ENCODE measurements around the gene HCRTR1. TPM values are rescaled to one million over a fixed set of nuclear protein-coding genes. Genes with fewer than 3 reads are reported as not detected.

Gene HCRTR1
- total and polyA plus RNA-seq, 2 donors (not counting 1 experiment from before 2014, with no cell fraction given), result 0.22 TPM; not detected in 1

- no peak overlapping the region for H3K27ac Mint-ChIP-seq
- H3K27me3 ChIP-seq (replicated peaks in 1 of 4; ENCODE audit: control extremely low read depth in 1 of 4, control insufficient read depth in 3 of 4, insufficient read depth in 4 of 4, low read length in 3 of 4), result peaks cover 0 to 8% (median 0%) of the 10 kb centered on the region in 4 experiments
- H3K9me3 Mint-ChIP-seq (ENCODE audit: insufficient read depth), result no peaks in the 10 kb centered on the region
- 96% methylated on average over 6 of the region's 6 CpGs for WGBS (ENCODE audit: insufficient coverage)
- no peaks in the 10 kb centered on the region for H3K4me1 Mint-ChIP-seq
- ATAC-seq (ENCODE audit: low read depth), result no peak
- no peak overlapping the region for H3K27ac ChIP-seq (ENCODE audit: low read length in 2 of 2)
- DNase-seq, result no peak
- H3K27me3 Mint-ChIP-seq, result peaks cover 20% of the 10 kb centered on the region
- ChIA-PET CTCF (no interaction called here), POLR2A (no interaction called here)
- no peaks in the 10 kb centered on the region for H3K36me3 ChIP-seq (replicated peaks in 1 of 2; ENCODE audit: control extremely low read depth in 1 of 2, control insufficient read depth in 1 of 2, extremely low read depth in 1 of 2, insufficient read depth in 2 of 2, low read length in 1 of 2)
- no peaks in the 10 kb centered on the region for H4K20me1 ChIP-seq (ENCODE audit: control insufficient read depth, insufficient read depth, low read length, poor library complexity, severe bottlenecking)
- no peak overlapping the region for H3K4me3 ChIP-seq (ENCODE audit: control extremely low read depth in 1 of 5, extremely low read depth in 1 of 5, insufficient read depth in 1 of 5, low read depth in 2 of 5, low read length in 4 of 5)
- H3K9me3 ChIP-seq (ENCODE audit: control extremely low read depth in 1 of 3, control insufficient read depth in 2 of 3, insufficient read depth in 1 of 3, low read length in 2 of 3), result no peaks in the 10 kb centered on the region
- H3K4me2 ChIP-seq (replicated peaks; ENCODE audit: low read depth, low read length, poor library complexity, severe bottlenecking), result no peak overlapping the region
- intact Hi-C loops (cut with micrococcal nuclease), result no loop called here
- no peak overlapping the region for H3K4me3 Mint-ChIP-seq
- TF ChIP-seq EZH2 (IDR thresholded peaks at IDR 0.05; ENCODE audit: borderline replicate concordance, insufficient read depth, low read depth, low read length, poor library complexity, severe bottlenecking), result no peak
- no peak for TF ChIP-seq CTCF (IDR thresholded peaks at IDR 0.05)
- H2AFZ ChIP-seq (ENCODE audit: insufficient read depth, low read depth, low read length, poor library complexity, severe bottlenecking), result no peak overlapping the region
- H3K79me2 ChIP-seq (ENCODE audit: control insufficient read depth, insufficient read depth, low read length), result no peaks in the 10 kb centered on the region
- no peak overlapping the region for H3K9ac ChIP-seq (ENCODE audit: low read length)
- no peaks in the 10 kb centered on the region for H3K4me1 ChIP-seq (ENCODE audit: control insufficient read depth in 2 of 2, insufficient read depth in 2 of 2, low read length in 2 of 2)
Measured at GRCh38 chr1:31655104-31655503, 37.6 kb downstream of the HCRTR1 start.

GRCh38 chr1:31655756-31656155, 38.3 kb downstream of the HCRTR1 start:
- Histone ChIP-seq H3K4me3 (ENCODE audit: control extremely low read depth in 1 of 5, extremely low read depth in 1 of 5, insufficient read depth in 1 of 5, low read depth in 2 of 5, low read length in 4 of 5) (no peak overlapping the region), H3K79me2 (ENCODE audit: control insufficient read depth, insufficient read depth, low read length) (no peaks in the 10 kb centered on the region), H3K9ac (ENCODE audit: low read length) (no peak overlapping the region), H3K9me3 (ENCODE audit: control extremely low read depth in 1 of 3, control insufficient read depth in 2 of 3, insufficient read depth in 1 of 3, low read length in 2 of 3) (no peaks in the 10 kb centered on the region), H3K36me3 (replicated peaks in 1 of 2; ENCODE audit: control extremely low read depth in 1 of 2, control insufficient read depth in 1 of 2, extremely low read depth in 1 of 2, insufficient read depth in 2 of 2, low read length in 1 of 2) (no peaks in the 10 kb centered on the region), H3K27ac (ENCODE audit: low read length in 2 of 2) (no peak overlapping the region), H3K27me3 (replicated peaks in 1 of 4; ENCODE audit: control extremely low read depth in 1 of 4, control insufficient read depth in 3 of 4, insufficient read depth in 4 of 4, low read length in 3 of 4) (peaks cover 0 to 8% (median 0%) of the 10 kb centered on the region in 4 experiments), H2AFZ (ENCODE audit: insufficient read depth, low read depth, low read length, poor library complexity, severe bottlenecking) (no peak overlapping the region), H3K4me1 (ENCODE audit: control insufficient read depth in 2 of 2, insufficient read depth in 2 of 2, low read length in 2 of 2) (no peaks in the 10 kb centered on the region), H3K4me2 (replicated peaks; ENCODE audit: low read depth, low read length, poor library complexity, severe bottlenecking) (no peak overlapping the region), H4K20me1 (ENCODE audit: control insufficient read depth, insufficient read depth, low read length, poor library complexity, severe bottlenecking) (no peaks in the 10 kb centered on the region)
- WGBS (ENCODE audit: insufficient coverage), result 100% methylated on average over 2 of the region's 4 CpGs
- no peak for ATAC-seq (ENCODE audit: low read depth)
- TF ChIP-seq EZH2 (IDR thresholded peaks at IDR 0.05; ENCODE audit: borderline replicate concordance, insufficient read depth, low read depth, low read length, poor library complexity, severe bottlenecking) (no peak), CTCF (IDR thresholded peaks at IDR 0.05) (no peak)
- ChIA-PET CTCF (interaction anchor here (1.1 kb wide), 1 partner anchor 133 kb away, joined by 3 read pairs; no protein-coding TSS in a partner anchor), POLR2A (no interaction called here)
- intact Hi-C loops (cut with micrococcal nuclease), result no loop called here
- no peak for DNase-seq
- Mint-ChIP-seq H3K4me1 (no peaks in the 10 kb centered on the region), H3K27me3 (peaks cover 20% of the 10 kb centered on the region), H3K9me3 (ENCODE audit: insufficient read depth) (no peaks in the 10 kb centered on the region), H3K4me3 (no peak overlapping the region), H3K27ac (no peak overlapping the region)

All from B cell (primary cell).